Measurements from ENCODE around the gene MYCBP2.

The MYCBP2 gene

DNA sequence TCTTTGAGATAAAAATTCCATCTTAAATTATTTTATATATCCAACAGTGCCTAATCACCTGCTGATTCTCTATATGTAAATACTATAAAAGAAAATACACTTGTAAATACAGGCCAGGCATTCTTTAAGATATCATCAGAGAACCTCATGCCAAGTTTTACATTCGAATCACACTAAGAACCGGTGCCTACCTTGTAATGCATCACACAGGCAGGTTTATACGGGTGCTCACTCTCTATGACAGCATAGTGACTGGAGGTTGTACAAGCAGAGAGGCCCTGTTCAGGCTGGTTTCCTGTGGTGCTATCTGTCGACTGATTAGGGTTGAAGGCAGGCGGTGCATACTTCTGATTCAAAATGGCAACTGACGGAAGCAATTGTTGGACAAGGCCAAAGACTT is 158.7 kb downstream of the MYCBP2 start:
- Histone ChIP-seq H3K9ac (ENCODE audit: low read length) (no peak overlapping the region), H4K20me1 (ENCODE audit: insufficient read depth, low read length) (no peaks in the 10 kb centered on the region), H3K4me1 (ENCODE audit: low read length) (no peaks in the 10 kb centered on the region), H3K27ac (ENCODE audit: low read length) (no peak overlapping the region), H3K36me3 (replicated peaks; ENCODE audit: insufficient read depth, low read length) (peaks cover 17% of the 10 kb centered on the region; the same call in 1 of the 2 replicates), H3K4me2 (ENCODE audit: low read depth, low read length) (no peak overlapping the region), H3F3A (ENCODE audit: insufficient read depth, low read length) (no peaks in the 10 kb centered on the region), H3K4me3 (ENCODE audit: low read length) (no peak overlapping the region), H2AFZ (ENCODE audit: low read length) (no peak overlapping the region), H3K27me3 (replicated peaks; ENCODE audit: insufficient read depth, low read length) (no peaks in the 10 kb centered on the region), H3K79me2 (ENCODE audit: low read length) (no peaks in the 10 kb centered on the region; the same call in 1 of the 2 replicates), H3K9me2 (replicated peaks; ENCODE audit: insufficient read depth, low read length) (no peaks in the 10 kb centered on the region), H3K9me3 (replicated peaks; ENCODE audit: insufficient read depth, low read length) (no peaks in the 10 kb centered on the region)
- TF ChIP-seq EZH2phosphoT487 (IDR thresholded peaks at IDR 0.05; ENCODE audit: low read length), result no peak
- TF ChIP-seq, protein P1, sequence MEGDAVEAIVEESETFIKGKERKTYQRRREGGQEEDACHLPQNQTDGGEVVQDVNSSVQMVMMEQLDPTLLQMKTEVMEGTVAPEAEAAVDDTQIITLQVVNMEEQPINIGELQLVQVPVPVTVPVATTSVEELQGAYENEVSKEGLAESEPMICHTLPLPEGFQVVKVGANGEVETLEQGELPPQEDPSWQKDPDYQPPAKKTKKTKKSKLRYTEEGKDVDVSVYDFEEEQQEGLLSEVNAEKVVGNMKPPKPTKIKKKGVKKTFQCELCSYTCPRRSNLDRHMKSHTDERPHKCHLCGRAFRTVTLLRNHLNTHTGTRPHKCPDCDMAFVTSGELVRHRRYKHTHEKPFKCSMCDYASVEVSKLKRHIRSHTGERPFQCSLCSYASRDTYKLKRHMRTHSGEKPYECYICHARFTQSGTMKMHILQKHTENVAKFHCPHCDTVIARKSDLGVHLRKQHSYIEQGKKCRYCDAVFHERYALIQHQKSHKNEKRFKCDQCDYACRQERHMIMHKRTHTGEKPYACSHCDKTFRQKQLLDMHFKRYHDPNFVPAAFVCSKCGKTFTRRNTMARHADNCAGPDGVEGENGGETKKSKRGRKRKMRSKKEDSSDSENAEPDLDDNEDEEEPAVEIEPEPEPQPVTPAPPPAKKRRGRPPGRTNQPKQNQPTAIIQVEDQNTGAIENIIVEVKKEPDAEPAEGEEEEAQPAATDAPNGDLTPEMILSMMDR (IDR thresholded peaks at IDR 0.05; ENCODE audit: low read length), result no peak
- no peak for DNase-seq

DNA sequence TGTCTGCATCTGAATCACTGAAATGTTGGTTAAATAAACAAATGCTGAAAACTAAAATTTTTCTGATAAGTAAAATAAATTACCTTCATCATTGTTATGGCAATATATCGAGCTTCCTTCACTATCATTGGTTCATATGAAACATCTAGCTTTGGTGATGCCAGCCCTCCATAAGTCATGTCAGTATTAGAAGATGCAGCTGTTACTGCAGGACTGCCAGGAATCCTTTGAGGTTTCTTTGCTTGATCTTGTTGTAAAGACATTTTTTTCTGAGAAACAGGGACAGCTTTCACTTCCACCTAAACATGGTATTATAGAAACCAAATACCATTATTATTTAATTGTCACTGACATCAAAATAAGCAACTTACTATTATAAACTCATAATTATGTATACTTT is 176.2 kb downstream of the MYCBP2 start:
- H4K20me1 ChIP-seq (ENCODE audit: insufficient read depth, low read length), result no peaks in the 10 kb centered on the region
- no peak overlapping the region for H3K4me2 ChIP-seq (ENCODE audit: low read depth, low read length)
- H3K36me3 ChIP-seq (replicated peaks; ENCODE audit: insufficient read depth, low read length), result no peaks in the 10 kb centered on the region; the same call in none of the 2 replicates
- H3K27ac ChIP-seq (ENCODE audit: low read length), result no peak overlapping the region
- H2AFZ ChIP-seq (ENCODE audit: low read length), result no peak overlapping the region
- no peaks in the 10 kb centered on the region for H3K27me3 ChIP-seq (replicated peaks; ENCODE audit: insufficient read depth, low read length)
- no peaks in the 10 kb centered on the region for H3K4me1 ChIP-seq (ENCODE audit: low read length)
- H3K79me2 ChIP-seq (ENCODE audit: low read length), result no peaks in the 10 kb centered on the region; the same call in 1 of the 2 replicates
- DNase-seq, result no peak
- H3K9ac ChIP-seq (ENCODE audit: low read length), result no peak overlapping the region
- no peaks in the 10 kb centered on the region for H3K9me2 ChIP-seq (replicated peaks; ENCODE audit: insufficient read depth, low read length)
- H3K9me3 ChIP-seq (replicated peaks; ENCODE audit: insufficient read depth, low read length), result no peaks in the 10 kb centered on the region
- no peaks in the 10 kb centered on the region for H3F3A ChIP-seq (ENCODE audit: insufficient read depth, low read length)
- TF ChIP-seq EZH2phosphoT487 (IDR thresholded peaks at IDR 0.05; ENCODE audit: low read length) (no peak), EZH2 (optimal IDR thresholded peaks at IDR 0.05; ENCODE audit: low read depth, low read length) (no peak)
- TF ChIP-seq, protein P1 (IDR thresholded peaks at IDR 0.05; ENCODE audit: low read length), result no peak
- H3K4me3 ChIP-seq (ENCODE audit: low read length), result no peak overlapping the region

DNA sequence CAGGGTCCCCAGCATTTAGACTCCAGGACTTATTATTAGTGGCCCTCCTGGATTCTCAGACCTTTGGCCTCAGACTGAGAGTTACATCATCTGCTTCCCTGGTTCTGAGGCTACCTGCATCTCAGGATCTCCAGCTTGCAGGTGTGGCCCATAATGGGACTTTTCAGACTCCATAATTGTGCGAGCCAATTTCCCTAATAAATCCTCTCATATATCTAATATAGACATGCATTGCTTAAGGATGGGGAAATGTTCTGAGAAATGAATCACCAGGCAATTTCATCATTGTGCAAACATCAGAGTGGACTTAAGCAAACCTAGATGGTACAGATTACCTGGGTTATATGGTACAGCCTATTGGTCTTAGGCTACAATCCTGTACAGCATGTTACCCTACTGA is 183.5 kb downstream of the MYCBP2 start:
- Histone ChIP-seq H3K79me2 (ENCODE audit: low read length) (no peaks in the 10 kb centered on the region; the same call in 1 of the 2 replicates), H3K4me3 (ENCODE audit: low read length) (no peak overlapping the region), H3K9me2 (replicated peaks; ENCODE audit: insufficient read depth, low read length) (no peaks in the 10 kb centered on the region), H3K4me2 (ENCODE audit: low read depth, low read length) (no peak overlapping the region), H3K27me3 (replicated peaks; ENCODE audit: insufficient read depth, low read length) (no peaks in the 10 kb centered on the region), H3F3A (ENCODE audit: insufficient read depth, low read length) (no peaks in the 10 kb centered on the region), H4K20me1 (ENCODE audit: insufficient read depth, low read length) (no peaks in the 10 kb centered on the region), H3K4me1 (ENCODE audit: low read length) (no peaks in the 10 kb centered on the region), H3K9ac (ENCODE audit: low read length) (no peak overlapping the region), H3K36me3 (replicated peaks; ENCODE audit: insufficient read depth, low read length) (peaks cover 2% of the 10 kb centered on the region; the same call in 1 of the 2 replicates), H3K27ac (ENCODE audit: low read length) (no peak overlapping the region), H3K9me3 (replicated peaks; ENCODE audit: insufficient read depth, low read length) (no peaks in the 10 kb centered on the region), H2AFZ (ENCODE audit: low read length) (no peak overlapping the region)
- TF ChIP-seq EZH2phosphoT487 (IDR thresholded peaks at IDR 0.05; ENCODE audit: low read length) (no peak), EZH2 (optimal IDR thresholded peaks at IDR 0.05; ENCODE audit: low read depth, low read length) (no peak)
- DNase-seq, result no peak

DNA sequence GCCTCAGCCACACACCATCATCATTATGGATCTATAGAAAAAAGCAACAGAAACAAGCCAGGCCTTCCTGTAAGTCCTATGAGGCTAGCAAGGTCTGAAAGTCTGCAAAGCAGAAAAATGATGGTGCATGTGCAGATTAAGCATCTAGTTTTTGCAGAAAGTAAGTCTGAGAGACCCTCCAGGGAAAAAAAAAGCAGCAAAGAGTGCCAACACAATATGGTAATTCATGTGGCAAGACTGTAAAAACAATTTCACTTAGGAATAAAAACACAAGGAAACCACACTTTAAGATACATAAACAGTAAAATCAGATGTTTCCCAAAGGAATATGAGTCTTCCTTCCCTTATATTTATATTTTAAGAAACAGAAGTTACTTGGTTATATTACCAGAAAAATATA is 187.6 kb downstream of the MYCBP2 start:
- peaks cover 2% of the 10 kb centered on the region; the same call in 1 of the 2 replicates for H3K36me3 ChIP-seq (replicated peaks; ENCODE audit: insufficient read depth, low read length)
- no peaks in the 10 kb centered on the region for H3K9me2 ChIP-seq (replicated peaks; ENCODE audit: insufficient read depth, low read length)
- no peak overlapping the region for H2AFZ ChIP-seq (ENCODE audit: low read length)
- TF ChIP-seq EZH2phosphoT487 (IDR thresholded peaks at IDR 0.05; ENCODE audit: low read length) (no peak), EZH2 (optimal IDR thresholded peaks at IDR 0.05; ENCODE audit: low read depth, low read length) (no peak)
- TF ChIP-seq, protein P1 (IDR thresholded peaks at IDR 0.05; ENCODE audit: low read length), result no peak
- no peak overlapping the region for H3K9ac ChIP-seq (ENCODE audit: low read length)
- no peaks in the 10 kb centered on the region for H3K9me3 ChIP-seq (replicated peaks; ENCODE audit: insufficient read depth, low read length)
- no peaks in the 10 kb centered on the region for H3K4me1 ChIP-seq (ENCODE audit: low read length)
- no peaks in the 10 kb centered on the region for H3K27me3 ChIP-seq (replicated peaks; ENCODE audit: insufficient read depth, low read length)
- no peak overlapping the region for H3K4me2 ChIP-seq (ENCODE audit: low read depth, low read length)
- H3K27ac ChIP-seq (ENCODE audit: low read length), result no peak overlapping the region
- DNase-seq, result no peak
- H3F3A ChIP-seq (ENCODE audit: insufficient read depth, low read length), result no peaks in the 10 kb centered on the region
- no peaks in the 10 kb centered on the region for H3K79me2 ChIP-seq (ENCODE audit: low read length)
- H3K4me3 ChIP-seq (ENCODE audit: low read length), result no peak overlapping the region
- H4K20me1 ChIP-seq (ENCODE audit: insufficient read depth, low read length), result no peaks in the 10 kb centered on the region

Measured in MM.1S (cell line).